CD4-positive, alpha-beta T cell (primary cell): ENCODE measurements around the gene DDX59. TPM values are rescaled to one million over a fixed set of nuclear protein-coding genes. Genes with fewer than 3 reads are reported as not detected.

ENCODE experiments used
- ATAC-seq: fragments of 200-7000 bp; cut with Tn5 transposase; one replicate; pipeline ENCODE4 v1.10.0; 2022; ENCODE audit warnings: mild to moderate bottlenecking; ENCODE audit not compliant: poor library complexity
- CTCF ChIA-PET: fragments of 350-600 bp; sonication (Branson Sonifier 250); formaldehyde crosslinking; loops from one replicate; lab custom pipeline; 2021; ENCODE audit warnings: antibody characterized with exemption, inconsistent platforms; lab: Charles Lee
- POLR2A ChIA-PET: fragments of 350-600 bp; sonication (Branson Sonifier 250); formaldehyde crosslinking; loops from one replicate; lab custom pipeline; 2021; ENCODE audit warnings: antibody characterized with exemption, inconsistent platforms; lab: Charles Lee
- DNase-seq, 14 experiments: peaks; one replicate each; pipeline ENCODE4 v3.0.0-alpha.2; 2013 to 2020; ENCODE audit warnings: mixed read lengths in 2 of 14
- H3K27ac ChIP-seq, 2 donors: one replicate each; pipeline versions ENCODE4 v1.5.1 to v1.7.0; 2013; ENCODE audit warnings: low read length in 2 of 2, low read depth in 1 of 2, mild to moderate bottlenecking in 1 of 2
- H3K27me3 ChIP-seq, 2 experiments: 1 replicate in 1 of 2; 2 replicates in 1 of 2; pipeline versions ENCODE4 v1.6.1 to v1.7.0; 2013; ENCODE audit warnings: low read length in 2 of 2, control low read depth in 1 of 2, mild to moderate bottlenecking in 1 of 2, moderate library complexity in 1 of 2; ENCODE audit not compliant: insufficient read depth in 2 of 2, control insufficient read depth in 1 of 2
- H3K36me3 ChIP-seq: one replicate; pipeline ENCODE4 v1.6.1; 2013; ENCODE audit warnings: low read length, control low read depth; ENCODE audit not compliant: insufficient read depth
- H3K4me1 ChIP-seq: one replicate; pipeline ENCODE4 v1.6.1; 2013; ENCODE audit warnings: low read length, control low read depth; ENCODE audit not compliant: insufficient read depth
- H3K4me3 ChIP-seq: one replicate; pipeline ENCODE4 v1.5.1; 2013; ENCODE audit warnings: mild to moderate bottlenecking, low read length, moderate library complexity
- H3K9me3 ChIP-seq, 2 experiments: 1 replicate in 1 of 2; 2 replicates in 1 of 2; pipeline versions ENCODE4 v1.6.1 to v1.7.0; 2013; ENCODE audit warnings: low read length in 2 of 2, mild to moderate bottlenecking in 2 of 2, control low read depth in 1 of 2, moderate library complexity in 1 of 2; ENCODE audit not compliant: control insufficient read depth in 1 of 2, insufficient read depth in 1 of 2
- H3K27ac Mint-ChIP-seq: one replicate; pipeline ENCODE4 v1.8.0; 2020; ENCODE audit warnings: mixed read lengths
- H3K27me3 Mint-ChIP-seq: one replicate; pipeline ENCODE4 v1.8.0; 2021; ENCODE audit warnings: mixed read lengths
- H3K36me3 Mint-ChIP-seq: one replicate; pipeline ENCODE4 v1.8.0; 2021; ENCODE audit warnings: low read depth, mixed read lengths
- H3K4me1 Mint-ChIP-seq: one replicate; pipeline ENCODE4 v1.8.0; 2021; ENCODE audit warnings: low read depth, mixed read lengths
- H3K4me3 Mint-ChIP-seq: one replicate; pipeline ENCODE4 v1.8.0; 2020; ENCODE audit warnings: mild to moderate bottlenecking, mixed read lengths
- H3K9me3 Mint-ChIP-seq: one replicate; pipeline ENCODE4 v1.8.0; 2020; ENCODE audit warnings: mixed read lengths
- intact Hi-C, 2 experiments: fragments of 100-400 bp; cut with DNase I in 1 of 2; cut with micrococcal nuclease in 1 of 2; formaldehyde crosslinking; loops; one replicate each; pipeline versions ENCODE4 v1.15.1 to v1.9.0; 2023 to 2025; cut with DNase I, micrococcal nuclease
- total RNA-seq, 174 experiments: library from RNA in 2 of 174; stranded (reverse) in 2 of 174; gene quantifications; one replicate each; pipeline ENCODE4 v1.2.3 and lab custom pipeline; 2021 to 2026
- TF ChIP-seq, protein P1 (sequence below): fragments of 200-600 bp; IDR thresholded peaks from one replicate; pipeline ENCODE4 v1.8.0; 2022; ENCODE audit warnings: antibody characterized with exemption, mild to moderate bottlenecking

DDX59 gene
- total RNA-seq, 2 experiments from 2014 or later: 24.7 to 27.6 TPM

DNA sequence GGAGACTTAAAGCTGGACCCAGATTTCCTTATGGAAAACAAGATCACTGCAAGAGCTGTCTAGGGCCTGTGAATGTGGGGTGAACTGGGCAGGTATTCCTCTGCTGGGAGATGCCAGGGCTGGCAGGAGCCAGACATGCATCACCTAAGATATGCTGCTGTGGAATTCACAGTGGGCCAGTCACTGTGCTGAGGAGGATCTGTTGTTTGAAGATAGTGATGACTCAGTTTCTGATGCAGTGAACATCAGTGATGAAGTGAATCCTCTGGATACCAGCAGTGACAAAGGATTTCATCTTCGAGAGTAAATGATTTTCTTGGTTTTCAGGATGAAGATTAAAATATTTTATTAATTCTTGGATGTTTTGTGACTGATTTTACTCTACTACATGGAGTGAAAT lies 39.1 kb upstream of the DDX59 start:
- Mint-ChIP-seq H3K4me1 (no peaks in the 10 kb centered on the region), H3K4me3 (no peak overlapping the region), H3K36me3 (no peaks in the 10 kb centered on the region), H3K27me3 (no peaks in the 10 kb centered on the region), H3K9me3 (no peaks in the 10 kb centered on the region), H3K27ac (no peak overlapping the region)
- intact Hi-C loops: no loop called here
- H3K4me1 ChIP-seq: no peaks in the 10 kb centered on the region
- ChIA-PET CTCF (no interaction called here), POLR2A (no interaction called here)
- TF ChIP-seq, protein P1, sequence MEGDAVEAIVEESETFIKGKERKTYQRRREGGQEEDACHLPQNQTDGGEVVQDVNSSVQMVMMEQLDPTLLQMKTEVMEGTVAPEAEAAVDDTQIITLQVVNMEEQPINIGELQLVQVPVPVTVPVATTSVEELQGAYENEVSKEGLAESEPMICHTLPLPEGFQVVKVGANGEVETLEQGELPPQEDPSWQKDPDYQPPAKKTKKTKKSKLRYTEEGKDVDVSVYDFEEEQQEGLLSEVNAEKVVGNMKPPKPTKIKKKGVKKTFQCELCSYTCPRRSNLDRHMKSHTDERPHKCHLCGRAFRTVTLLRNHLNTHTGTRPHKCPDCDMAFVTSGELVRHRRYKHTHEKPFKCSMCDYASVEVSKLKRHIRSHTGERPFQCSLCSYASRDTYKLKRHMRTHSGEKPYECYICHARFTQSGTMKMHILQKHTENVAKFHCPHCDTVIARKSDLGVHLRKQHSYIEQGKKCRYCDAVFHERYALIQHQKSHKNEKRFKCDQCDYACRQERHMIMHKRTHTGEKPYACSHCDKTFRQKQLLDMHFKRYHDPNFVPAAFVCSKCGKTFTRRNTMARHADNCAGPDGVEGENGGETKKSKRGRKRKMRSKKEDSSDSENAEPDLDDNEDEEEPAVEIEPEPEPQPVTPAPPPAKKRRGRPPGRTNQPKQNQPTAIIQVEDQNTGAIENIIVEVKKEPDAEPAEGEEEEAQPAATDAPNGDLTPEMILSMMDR: no peak
- no peaks in the 10 kb centered on the region for H3K36me3 ChIP-seq
- no peak overlapping the region for H3K4me3 ChIP-seq
- DNase-seq (no peak), ATAC-seq (no peak)
- H3K27me3 ChIP-seq: no peaks in the 10 kb centered on the region
- H3K27ac ChIP-seq: no peak overlapping the region
- no peaks in the 10 kb centered on the region for H3K9me3 ChIP-seq

- DNase-seq (no peak), ATAC-seq (no peak)
- Mint-ChIP-seq H3K27me3 (no peaks in the 10 kb centered on the region), H3K36me3 (no peaks in the 10 kb centered on the region), H3K4me1 (no peaks in the 10 kb centered on the region), H3K4me3 (no peak overlapping the region), H3K27ac (no peak overlapping the region), H3K9me3 (no peaks in the 10 kb centered on the region)
- TF ChIP-seq, protein P1: no peak
- H3K9me3 ChIP-seq: no peaks in the 10 kb centered on the region
- no peak overlapping the region for H3K4me3 ChIP-seq
- H3K36me3 ChIP-seq: no peaks in the 10 kb centered on the region
- H3K27ac ChIP-seq: no peak overlapping the region
- intact Hi-C loops: no loop called here
- no peaks in the 10 kb centered on the region for H3K27me3 ChIP-seq
- ChIA-PET POLR2A (no interaction called here), CTCF (no interaction called here)
- H3K4me1 ChIP-seq: no peaks in the 10 kb centered on the region
Observed at GRCh38 chr1:200708161-200708560, 38.5 kb upstream of the DDX59 start.

DNA sequence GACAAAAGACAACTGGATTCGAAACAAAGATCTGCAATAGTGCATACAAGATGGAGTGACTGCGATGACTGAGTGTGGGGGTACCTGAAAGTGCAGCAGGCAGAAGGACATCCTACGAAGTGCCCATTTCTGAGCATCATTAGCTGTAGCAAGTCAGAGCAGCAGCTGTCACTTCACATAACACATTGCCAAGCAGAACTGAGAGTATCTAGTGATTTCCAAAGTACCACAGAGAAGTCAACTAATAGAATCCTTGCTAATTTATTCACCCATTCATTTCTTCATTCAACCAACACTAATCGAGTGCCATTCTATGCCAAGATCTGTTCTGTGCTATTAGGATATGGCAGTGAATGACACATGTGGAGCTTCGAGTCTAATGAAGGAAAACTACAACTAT lies 37.4 kb upstream of the DDX59 start:
- ATAC-seq (no peak), DNase-seq (no peak)
- Histone ChIP-seq H3K36me3 (no peaks in the 10 kb centered on the region), H3K27me3 (no peaks in the 10 kb centered on the region), H3K27ac (no peak overlapping the region), H3K4me1 (no peaks in the 10 kb centered on the region), H3K4me3 (no peak overlapping the region), H3K9me3 (no peaks in the 10 kb centered on the region)
- Mint-ChIP-seq H3K27ac (no peak overlapping the region), H3K9me3 (no peaks in the 10 kb centered on the region), H3K36me3 (no peaks in the 10 kb centered on the region), H3K4me3 (no peak overlapping the region), H3K4me1 (no peaks in the 10 kb centered on the region), H3K27me3 (no peaks in the 10 kb centered on the region)
- ChIA-PET CTCF (no interaction called here), POLR2A (no interaction called here)
- intact Hi-C loops: no loop called here
- TF ChIP-seq, protein P1: no peak
